T-helper 2 cell treated with Interferon-gamma antibody and Interleukin-4, amounts not matched to agents 100 ng/mL and 5 ng/mL, for 36 hours (primary cell): Measurements from ENCODE around the gene MAPK8. TPM values are rescaled to one million over a fixed set of nuclear protein-coding genes. Genes with fewer than 3 reads are reported as not detected.
"Not testable (repeated sequence)": the region's sequence is repeated elsewhere in the genome, so short reads cannot be mapped to it uniquely, and the experiment has no call there.

Source experiments
- intact Hi-C: fragments of 100-400 bp; cut with micrococcal nuclease; formaldehyde crosslinking; loops from one replicate; pipeline ENCODE4 v1.15.1; 2023
- total RNA-seq: library from RNA; stranded (reverse); gene quantifications from 2 replicates; pipeline ENCODE4 v1.2.3, GENCODE V29; 2022

MAPK8 gene
- total RNA-seq, 1 donor from 2014 or later: 49.8 TPM

DNA sequence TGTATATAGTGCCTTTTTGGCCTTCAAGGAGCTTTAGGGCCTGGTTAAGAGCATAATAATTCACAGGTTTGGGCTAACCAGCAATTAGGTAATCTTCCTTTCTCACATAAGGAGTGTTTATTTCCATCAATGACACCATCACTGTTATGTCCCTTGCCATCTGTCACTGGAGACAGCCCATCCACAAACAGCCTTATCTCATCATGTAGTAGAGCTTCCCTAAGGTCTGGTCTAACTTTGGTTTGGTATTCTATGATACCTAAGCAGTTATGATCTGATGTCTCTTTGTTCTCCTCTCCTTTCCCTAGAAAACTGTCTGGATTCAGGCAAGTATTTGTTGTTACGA, 26.4 kb downstream of the MAPK8 start:
- intact Hi-C loops: loop anchor here (10.0 kb wide), 1 partner anchor 52 kb away; no protein-coding TSS in a partner anchor

DNA sequence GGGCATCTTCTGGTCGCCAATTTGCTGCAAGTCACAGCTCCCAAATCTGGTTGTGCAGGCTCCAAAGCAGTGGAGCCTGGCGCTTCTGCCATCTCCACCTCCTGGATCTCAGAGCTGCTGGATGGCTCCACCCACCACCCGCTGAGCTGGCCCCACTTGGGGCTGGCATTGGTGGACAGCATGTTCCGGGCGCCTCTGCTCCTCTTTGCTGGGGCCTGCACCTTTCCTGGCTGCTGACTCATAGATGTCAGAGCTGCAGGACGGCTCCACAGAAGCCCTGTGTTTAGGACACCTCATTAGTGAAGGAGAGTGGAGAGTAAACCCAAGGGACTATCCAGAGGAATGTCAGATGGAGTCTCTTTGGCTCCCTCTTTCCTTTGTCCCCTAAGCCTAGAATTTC, 27.4 kb downstream of the MAPK8 start:
- intact Hi-C loops: loop anchor here (10.0 kb wide), 1 partner anchor 51 kb away; no protein-coding TSS in a partner anchor

DNA sequence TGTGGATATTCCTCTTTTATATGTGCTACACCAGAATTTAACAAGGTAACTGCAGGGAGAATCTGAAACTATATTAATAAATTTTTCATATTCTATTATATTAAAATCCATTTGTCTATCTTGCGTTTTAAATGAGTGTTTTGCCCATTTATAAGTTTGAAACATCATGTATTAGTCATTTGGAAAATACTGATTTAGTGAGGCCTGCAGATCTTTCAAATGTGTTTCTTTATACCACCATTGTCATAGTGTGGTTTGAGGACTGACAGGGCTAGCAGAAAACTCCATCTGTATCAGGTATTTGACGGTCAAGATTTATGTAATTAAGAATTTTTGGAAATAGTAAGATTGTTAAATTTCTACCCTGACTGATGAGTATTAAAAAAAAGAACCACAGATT, 29.3 kb downstream of the MAPK8 start:
- intact Hi-C loops: loop anchor here (10.0 kb wide), 1 partner anchor 49 kb away; no protein-coding TSS in a partner anchor

DNA sequence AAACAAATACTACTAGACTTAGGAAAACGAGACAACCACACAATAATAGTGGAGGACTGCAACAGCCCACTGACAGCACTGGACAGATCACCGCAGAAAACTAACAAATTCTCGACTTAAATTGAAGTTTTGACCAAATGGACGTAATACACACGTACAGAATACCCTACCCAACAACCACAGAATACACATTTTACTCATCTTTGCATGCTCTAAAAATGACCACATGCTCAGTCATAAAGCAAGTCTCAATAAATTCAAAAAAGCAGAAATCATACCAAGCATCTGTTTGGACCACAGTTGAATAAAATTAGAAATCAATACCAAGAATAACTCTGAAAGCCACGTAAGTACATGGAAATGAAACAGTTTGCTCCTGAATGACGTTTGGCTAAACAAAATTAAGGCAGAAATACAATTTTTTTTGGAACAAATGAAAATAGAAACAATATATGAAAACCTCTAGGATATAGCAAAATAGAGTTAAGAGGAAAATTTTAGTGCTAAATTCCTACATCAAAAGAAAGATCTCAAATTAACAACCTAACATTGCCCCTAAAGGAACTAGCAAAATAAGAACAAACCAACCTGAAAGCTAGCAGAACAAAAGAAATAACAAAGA, 30.6 kb downstream of the MAPK8 start:
- intact Hi-C loops: loop anchor here (10.0 kb wide), 1 partner anchor 48 kb away; no protein-coding TSS in a partner anchor

DNA sequence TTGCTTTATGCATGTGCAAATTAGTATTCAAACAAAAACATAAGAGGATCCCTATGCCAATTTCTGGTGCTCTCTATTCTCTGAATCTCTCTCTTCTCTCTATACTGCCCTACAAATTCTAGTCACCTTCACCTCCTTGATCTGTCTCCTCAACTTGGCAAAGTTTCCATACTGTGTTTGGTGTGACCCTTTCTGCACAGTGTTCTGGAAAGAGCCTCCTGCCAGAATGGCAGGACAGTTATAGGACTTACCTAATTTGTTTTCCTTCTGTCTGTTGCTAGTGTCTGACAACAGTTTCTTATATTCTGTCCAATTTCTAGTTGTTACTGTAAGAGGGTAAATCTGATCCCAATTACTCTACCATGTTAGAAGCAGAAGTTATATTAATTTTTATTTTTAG, 34.3 kb downstream of the MAPK8 start:
- intact Hi-C loops: no loop called here

DNA sequence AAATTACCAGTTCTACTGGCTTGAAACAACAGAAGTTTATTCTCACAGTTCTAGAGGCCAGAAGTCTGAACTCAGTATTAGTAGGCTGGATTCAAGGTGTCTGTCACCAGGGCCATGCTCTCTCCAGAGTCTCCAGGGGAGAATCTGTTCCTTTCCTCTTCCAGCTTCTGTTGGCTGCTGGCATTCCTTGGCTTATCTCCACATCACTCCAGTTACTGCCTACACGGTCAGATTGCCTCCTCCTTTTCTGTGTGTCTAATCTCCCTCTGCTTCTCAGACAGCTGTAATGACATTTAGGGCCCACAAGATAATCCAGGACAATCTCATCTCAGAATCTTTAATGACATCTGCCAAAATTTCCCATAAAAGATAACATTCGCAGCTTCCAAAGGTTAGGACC, 36.6 kb downstream of the MAPK8 start:
- intact Hi-C loops: no loop called here

DNA sequence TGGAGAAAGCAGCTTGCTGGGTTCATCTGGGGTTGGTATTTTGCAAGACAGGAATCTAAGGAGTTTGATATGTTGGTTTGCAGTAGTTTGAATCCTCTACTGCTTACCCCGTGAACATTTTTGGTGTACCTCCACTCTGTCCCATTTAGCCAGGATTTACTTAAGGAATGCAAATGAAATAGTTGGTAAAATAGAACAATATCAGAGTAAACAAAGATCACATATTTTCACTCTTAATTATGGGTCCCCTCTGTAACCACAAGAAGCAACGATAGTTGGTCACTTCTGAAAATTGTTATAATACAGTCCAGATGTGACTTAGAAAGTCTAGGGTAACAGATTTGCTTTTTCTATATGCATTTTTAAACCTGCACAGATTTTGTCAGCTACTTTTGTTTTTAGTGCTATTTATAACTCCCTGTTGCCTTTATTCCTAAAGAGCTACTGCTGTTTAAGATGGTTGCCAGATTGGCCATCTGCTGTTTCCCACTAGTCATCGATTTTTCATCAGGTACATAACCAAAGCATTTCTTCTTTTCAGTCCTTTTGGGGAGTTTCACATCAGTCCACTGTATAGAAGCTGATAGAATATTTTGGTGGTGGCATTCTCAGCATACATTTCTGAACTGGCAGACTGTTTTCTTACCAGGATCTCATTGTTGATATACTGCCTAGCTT, 37.6 kb downstream of the MAPK8 start:
- intact Hi-C loops: no loop called here

DNA sequence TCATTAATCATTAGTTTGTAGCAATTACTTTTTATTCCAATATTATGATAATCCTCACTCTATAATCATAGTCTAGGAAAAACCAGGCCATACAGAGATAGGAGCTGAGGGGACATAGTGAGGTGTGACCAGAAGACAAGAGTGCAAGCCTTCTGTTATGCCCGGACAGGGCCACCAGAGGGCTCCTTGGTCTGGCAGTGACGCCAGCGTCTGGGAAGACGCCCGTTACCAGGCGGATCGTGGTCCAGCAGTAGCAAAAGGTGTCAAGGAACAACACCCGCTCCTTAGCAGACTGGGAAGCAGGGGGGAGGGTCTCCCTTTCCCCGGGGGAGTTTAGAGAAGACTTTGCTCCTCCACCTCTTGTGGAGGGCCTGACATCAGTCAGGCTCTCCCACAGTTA, 39.8 kb downstream of the MAPK8 start:
- intact Hi-C loops: not testable (repeated sequence)

DNA sequence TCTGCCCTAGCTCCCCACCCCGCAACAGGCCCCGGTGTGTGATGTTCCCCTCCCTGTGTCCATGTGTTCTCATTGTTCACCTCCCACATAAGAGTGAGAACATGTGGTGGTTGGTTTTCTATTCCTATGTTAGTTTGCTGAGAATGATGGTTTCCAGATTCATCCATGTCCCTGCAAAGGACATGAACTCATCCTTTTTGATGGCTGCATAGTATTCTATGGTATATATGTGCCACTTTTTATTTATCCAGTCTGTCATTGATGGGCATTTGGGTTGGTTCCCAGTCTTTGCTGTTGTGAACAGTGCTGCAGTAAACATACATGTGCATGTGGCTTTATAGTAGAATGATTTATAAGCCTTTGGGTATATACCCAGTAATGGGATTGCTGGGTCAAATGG, 41.1 kb downstream of the MAPK8 start:
- intact Hi-C loops: not testable (repeated sequence)

DNA sequence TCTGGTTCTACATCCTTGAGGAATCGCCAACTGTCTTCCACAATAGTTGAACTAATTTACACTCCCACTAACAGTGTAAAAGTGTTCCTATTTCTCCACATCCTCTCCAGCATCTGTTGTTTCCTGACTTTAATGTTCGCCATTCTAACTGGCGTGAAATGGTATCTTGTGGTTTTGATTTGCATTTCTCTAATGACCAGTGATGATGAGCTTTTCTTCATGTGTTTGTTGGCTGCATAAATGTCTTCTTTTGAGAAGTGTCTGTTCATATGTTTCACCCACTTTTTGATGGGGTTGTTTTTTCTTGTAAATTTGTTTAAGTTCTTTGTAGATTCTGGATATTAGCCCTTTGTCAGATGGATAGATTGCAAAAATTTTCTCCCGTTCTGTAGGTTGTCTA, 41.5 kb downstream of the MAPK8 start:
- intact Hi-C loops: not testable (repeated sequence)

DNA sequence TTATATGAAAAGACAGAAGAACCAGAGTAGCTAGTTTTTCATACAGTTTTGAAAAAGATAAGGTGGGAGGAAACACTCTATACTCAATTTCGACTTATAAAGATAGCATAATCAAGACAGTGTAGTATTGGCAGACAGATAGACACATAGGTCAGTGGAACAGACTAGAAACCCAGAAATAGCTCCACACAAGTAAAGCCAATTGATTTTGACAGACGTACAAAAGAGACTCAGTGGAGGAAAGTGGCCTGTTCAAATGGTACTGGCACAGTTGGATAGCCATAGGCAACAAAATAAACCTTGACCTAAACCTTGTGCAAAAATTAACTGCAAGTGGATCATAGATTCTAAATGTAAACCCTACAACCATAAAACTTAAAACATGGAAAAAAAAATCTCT, 46.8 kb downstream of the MAPK8 start:
- intact Hi-C loops: no loop called here

DNA sequence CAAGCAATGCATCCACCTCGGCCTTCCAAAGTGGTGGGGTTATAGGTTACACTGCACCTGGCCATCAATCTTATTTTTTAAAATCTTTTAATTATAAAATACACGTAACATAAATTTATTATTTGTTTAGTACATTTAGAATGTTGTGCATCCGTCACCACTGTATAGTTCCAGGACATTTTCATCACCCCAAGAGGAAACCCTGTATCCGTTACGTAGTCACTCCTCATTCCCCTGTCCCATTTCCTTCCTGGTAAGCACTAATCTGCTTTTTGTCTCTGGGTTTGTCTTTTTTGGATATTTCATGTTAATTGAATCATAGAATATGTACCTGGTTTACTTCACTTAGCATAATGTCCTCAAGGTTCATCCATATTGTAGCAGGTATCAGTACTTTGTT, 51.2 kb downstream of the MAPK8 start:
- intact Hi-C loops: no loop called here

DNA sequence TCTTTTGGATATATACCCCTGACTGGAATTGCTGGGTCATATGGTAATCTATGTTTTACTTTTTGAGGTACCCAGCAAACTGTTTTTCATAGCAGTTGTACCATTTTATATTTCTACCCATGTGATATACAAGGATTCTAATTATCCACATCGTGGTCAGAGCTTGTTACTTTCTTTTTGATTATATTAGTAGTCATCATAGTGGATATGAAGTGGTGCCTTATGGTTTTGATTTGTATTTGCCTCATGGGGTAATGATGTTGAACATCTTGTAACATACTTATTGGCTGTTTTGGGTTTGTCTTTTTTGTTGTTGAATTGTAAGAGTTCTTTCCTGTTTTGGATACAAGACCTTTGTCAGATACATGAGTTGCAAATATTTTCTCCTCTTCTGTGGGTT, 51.7 kb downstream of the MAPK8 start:
- intact Hi-C loops: no loop called here

DNA sequence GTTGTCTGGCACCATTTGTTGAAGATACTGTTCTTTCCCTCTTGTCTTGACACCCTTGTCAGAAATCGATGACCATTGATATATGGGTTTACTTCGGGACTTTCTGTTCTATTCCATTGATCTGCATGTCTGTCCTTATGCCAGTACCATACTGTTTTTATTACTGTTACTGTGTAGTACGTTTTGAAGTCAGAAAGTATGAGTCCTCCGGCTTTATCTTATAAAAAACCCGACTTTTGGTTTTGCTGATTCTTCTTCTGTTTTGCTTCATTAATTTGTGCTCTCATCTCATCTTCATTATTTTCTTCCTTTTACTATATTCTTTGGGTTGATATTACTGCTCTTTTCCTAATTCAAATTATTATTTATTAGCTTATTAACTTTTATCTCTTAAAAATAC, 52.4 kb downstream of the MAPK8 start:
- intact Hi-C loops: no loop called here

DNA sequence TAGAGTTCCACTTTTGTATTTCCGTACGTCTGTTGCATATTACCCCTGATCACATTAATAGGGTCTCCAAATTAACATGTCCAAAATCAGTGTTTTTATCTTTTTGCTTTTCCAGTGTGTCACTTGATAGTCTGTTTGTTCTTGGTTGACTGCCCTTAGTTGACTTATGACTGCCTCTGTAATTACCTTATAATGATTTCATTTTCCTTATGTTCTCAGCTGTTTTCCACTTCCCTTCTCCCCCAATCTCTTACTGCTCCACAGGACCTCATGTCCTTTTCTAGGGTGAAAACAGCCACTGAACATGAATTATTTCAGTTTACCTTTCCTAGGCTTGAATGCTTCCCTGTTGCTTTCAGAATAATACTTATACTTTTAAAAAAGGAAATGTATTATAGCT, 54.7 kb downstream of the MAPK8 start:
- intact Hi-C loops: no loop called here

DNA sequence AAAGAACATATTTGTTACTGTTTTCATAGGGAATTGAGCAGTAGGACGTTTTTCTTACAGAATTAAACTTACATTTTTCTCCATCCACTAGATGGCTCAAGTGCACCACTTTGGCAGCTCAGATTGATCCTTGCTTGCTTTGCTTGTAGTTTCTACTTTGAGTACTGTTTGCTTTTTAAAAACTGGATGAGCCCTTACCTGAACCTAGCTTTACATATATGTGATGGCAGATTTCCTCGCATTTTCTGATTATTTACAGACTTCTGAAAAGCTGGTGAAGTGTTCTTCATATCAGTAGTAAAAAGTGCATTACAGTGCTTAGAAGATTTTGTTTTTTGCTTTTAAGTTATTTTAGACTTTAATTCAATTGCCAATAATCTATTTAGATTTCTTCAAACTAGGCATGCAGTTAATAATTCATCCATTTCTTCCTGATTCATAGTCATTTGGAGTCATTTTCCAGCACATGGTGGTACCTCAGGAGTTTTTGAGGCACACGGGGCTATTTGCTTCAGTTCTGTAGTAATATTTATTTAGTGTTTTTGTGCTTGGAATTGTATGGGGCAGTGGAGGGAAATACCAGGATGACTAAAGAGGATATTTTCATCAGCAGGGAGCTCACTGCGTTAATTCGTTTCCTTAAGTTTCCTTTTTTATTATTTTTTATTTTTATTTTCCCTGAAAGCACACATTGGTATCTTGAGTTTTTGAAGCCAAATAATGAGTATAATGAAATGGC, 57.3 kb downstream of the MAPK8 start:
- intact Hi-C loops: loop anchor here (1.0 kb wide), 4 partner anchors 143 to 293 kb away; no protein-coding TSS in a partner anchor

DNA sequence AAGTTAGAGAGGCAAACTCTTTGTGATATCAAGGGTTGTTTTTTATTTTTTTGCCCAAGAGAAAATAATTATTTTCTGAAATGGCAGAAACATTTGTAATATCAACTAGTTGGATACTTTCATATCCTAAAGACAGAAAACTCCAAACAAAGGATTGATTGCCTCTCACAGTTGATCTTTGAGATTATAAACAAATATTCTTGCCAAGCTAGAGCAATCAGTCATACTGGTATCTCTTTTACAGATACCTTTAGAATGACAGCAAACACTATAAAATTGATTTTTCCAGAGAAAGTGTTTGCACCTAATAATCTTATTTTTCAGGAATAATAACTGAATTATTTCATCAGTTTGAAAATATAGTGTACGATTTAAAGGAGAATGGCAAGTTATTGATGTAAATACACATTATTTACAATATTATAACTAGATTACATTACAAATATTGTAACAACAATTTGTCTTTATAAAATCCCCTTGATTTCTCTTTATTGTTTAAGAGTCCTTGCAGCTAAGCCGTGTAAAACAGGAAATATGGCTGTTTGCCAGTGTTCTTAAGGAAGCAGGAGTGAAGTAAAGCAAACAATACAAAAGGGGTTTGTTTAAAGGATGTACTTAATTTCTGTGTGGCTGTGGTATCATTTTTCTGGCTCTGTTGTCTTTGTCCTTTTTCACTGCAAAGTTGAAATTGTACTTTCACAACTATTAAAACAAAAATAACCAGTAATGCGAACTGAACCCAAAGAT, 58.4 kb downstream of the MAPK8 start:
- intact Hi-C loops: no loop called here

DNA sequence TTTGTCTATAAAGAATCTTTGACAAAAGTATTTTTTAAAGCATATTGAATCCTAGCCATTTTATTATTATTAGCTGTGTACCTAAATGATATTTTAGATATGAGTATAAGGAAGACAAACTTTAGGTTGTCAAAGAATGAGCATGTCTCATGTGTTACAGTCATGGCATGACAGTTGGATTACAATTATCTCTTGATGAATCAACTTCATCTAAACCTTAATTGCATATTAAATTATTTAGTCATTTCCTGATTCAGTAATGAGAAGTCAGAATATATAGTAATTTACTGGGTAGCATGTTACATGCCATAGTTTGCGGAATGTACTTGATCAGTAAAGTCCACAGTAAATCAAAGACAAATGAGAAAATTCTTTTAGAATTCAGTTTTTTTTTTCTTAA, 59.2 kb downstream of the MAPK8 start:
- intact Hi-C loops: no loop called here

DNA sequence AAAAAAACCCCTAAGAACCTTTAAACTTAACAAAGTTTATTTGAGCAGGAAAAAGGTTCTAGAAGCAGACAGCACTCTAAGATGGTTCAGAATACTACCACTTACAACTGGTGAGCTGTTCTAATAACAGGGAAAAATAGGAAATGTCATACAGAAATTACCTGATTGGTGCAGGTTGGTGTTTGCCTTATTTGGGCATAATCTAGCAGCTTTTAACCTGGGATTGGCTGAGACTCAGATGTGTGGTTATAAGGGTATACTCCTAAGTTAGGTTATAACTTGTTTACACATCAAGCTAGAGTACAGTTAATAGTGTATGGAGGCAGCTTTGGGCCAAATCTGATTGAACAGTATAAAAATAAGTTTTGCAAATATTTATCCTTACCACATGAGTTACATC, 59.8 kb downstream of the MAPK8 start:
- intact Hi-C loops: no loop called here

DNA sequence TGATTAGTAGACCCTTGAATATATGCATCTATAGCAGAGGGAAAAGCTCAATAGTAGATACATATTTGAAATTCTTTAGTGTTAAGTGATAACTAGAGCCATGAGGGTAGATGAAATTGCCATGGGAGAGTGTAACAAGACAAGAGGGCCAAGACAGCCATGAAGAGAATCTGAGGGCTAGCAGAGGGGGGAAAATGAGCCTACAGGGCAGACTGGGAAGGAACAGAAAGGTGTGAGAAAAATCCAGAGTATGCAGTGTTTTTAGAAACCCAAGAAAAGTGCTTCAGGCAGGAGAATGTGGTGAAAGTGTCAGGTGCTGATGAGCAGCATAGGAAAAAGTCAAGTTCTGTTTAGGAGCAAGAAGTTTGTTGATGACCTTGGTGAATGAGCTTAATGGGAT, 63.0 kb downstream of the MAPK8 start:
- intact Hi-C loops: no loop called here

DNA sequence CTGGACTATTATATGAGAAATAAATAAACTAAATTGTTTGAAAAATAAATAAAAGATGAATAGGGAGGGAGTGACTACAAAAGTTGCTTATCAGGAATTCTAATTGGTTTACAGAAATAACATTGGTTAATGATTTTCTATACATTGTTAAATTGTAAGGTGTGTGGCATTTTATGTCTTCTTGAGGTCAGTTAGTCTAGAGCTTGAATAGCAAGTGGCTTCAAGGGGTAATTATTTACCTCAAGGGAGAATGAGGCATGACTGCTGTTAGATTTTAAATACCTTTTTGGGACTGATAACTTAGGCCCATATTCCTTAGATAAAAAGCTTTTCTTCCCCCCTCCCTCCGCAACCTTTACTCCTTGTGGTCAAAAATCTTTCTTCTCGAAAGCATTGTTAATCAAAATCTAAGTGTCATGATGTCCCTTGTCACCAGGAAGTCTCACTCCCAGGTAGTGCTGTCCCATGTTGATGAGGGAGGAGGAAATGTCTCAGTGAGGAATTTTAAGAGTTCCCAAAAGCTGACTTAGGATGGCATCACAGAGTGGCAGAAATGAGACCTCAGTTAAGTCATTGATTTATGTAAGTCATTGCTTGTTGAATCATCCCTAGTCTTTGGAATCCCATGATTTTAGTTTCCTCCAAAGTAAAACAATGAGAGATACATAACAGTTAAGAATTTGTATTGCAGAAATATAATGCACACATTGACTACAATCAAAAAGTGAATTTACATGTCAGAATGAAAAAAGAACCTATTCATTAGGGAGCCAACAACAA, 71.5 kb downstream of the MAPK8 start:
- intact Hi-C loops: no loop called here
